Measurements from ENCODE around the gene PTPRM. TPM values are rescaled to one million over a fixed set of nuclear protein-coding genes. Genes with fewer than 3 reads are reported as not detected.

The PTPRM gene
- total and polyA plus RNA-seq, 2 of the 4 experiments (the other 2 are of a cell fraction) = 28.3 to 51.2 TPM

- H3K9me1 ChIP-seq (ENCODE audit: insufficient read depth, low read length) = peaks cover 3% of the 10 kb centered on the region; the same call in 1 of the 2 replicates
- H3K4me1 ChIP-seq (ENCODE audit: control insufficient read depth, insufficient read depth, low read length) = peaks cover 5% of the 10 kb centered on the region
- H2BK20ac ChIP-seq (ENCODE audit: low read depth, low read length) = peak overlapping the region; percentile 15; the same call in 1 of the 2 replicates
- ChIA-PET CTCF (no interaction called here), POLR2A (ENCODE audit: unreplicated experiment) (no interaction called here)
- no peak overlapping the region for H2BK120ac ChIP-seq (ENCODE audit: low read depth, low read length)
- no peak overlapping the region for H3K4me2 ChIP-seq (ENCODE audit: low read depth, low read length)
- 0 out of 4 replicates have a peak overlapping the region, but pooled peaks of 1 of the 2 experiments have one; percentile 17 for H4K8ac ChIP-seq (ENCODE audit: low read depth in 2 of 2, low read length in 2 of 2)
- no peaks in the 10 kb centered on the region for H4K20me1 ChIP-seq (ENCODE audit: insufficient read depth, low read length)
- intact Hi-C loops (cut with micrococcal nuclease) = no loop called here
- no CpG with 5 or more reads among the region's 8 CpGs for WGBS, 2 experiments (ENCODE audit: extremely low coverage in 2 of 2, insufficient read length in 1 of 2)
- no peak for ATAC-seq (ENCODE audit: low read depth)
- no TSS peak for BruUV-seq (replicated peaks)
- H3K27me3 ChIP-seq (ENCODE audit: control insufficient read depth, insufficient read depth, low read length) = no peaks in the 10 kb centered on the region
- no peak overlapping the region for H3K27ac ChIP-seq (ENCODE audit: insufficient read depth, low read length)
- DNase-seq = no peak
- H3K56ac ChIP-seq (ENCODE audit: extremely low read depth, insufficient read depth, low read length) = no peak overlapping the region
- H3K36me3 ChIP-seq (ENCODE audit: control insufficient read depth, insufficient read depth, low read length) = no peaks in the 10 kb centered on the region
- H2BK15ac ChIP-seq (ENCODE audit: low read depth, low read length) = no peak overlapping the region
- H3K4me3 ChIP-seq (ENCODE audit: insufficient read depth, low read depth, low read length) = no peak overlapping the region
- H4K91ac ChIP-seq (ENCODE audit: insufficient read depth, low read depth, low read length) = no peak overlapping the region
- H3K18ac ChIP-seq (ENCODE audit: low read depth, low read length) = no peak overlapping the region
- H3K9ac ChIP-seq (ENCODE audit: low read depth, low read length) = no peak overlapping the region
- H3K4ac ChIP-seq (ENCODE audit: low read depth, low read length) = no peak overlapping the region
- dilution Hi-C loops (cut with HindIII; ENCODE audit: low sequenced_read_pairs, unreplicated experiment) = no loop called here
- in situ Hi-C loops (cut with MboI; ENCODE audit: low sequenced_read_pairs) = no loop called here
- peaks cover 5 to 10% of the 10 kb centered on the region in 2 experiments; a peak in 2 of 4 replicates for H3K79me1 ChIP-seq (ENCODE audit: low read depth in 1 of 2, low read length in 2 of 2)
- H2AK5ac ChIP-seq (ENCODE audit: low read depth, low read length) = peak overlapping the region; percentile 7
- no peak overlapping the region for H2AK9ac ChIP-seq (replicated peaks; ENCODE audit: low read depth, low read length, poor library complexity)
- no peak overlapping the region for H4K5ac ChIP-seq (ENCODE audit: low read depth, low read length)
- H2BK5ac ChIP-seq (ENCODE audit: low read depth, low read length, poor library complexity, severe bottlenecking) = no peak overlapping the region
- H3K23ac ChIP-seq (ENCODE audit: low read depth, low read length) = no peak overlapping the region
- no peak overlapping the region; the same call in 1 of the 2 replicates for H3K14ac ChIP-seq (replicated peaks; ENCODE audit: low read depth, low read length)
- no peaks in the 10 kb centered on the region for H3K9me3 ChIP-seq (ENCODE audit: control insufficient read depth, insufficient read depth, low read length)
- no peak overlapping the region for H2AFZ ChIP-seq (replicated peaks; ENCODE audit: low read length, poor library complexity)
- no peak for TF ChIP-seq NFE2L2 (IDR thresholded peaks at IDR 0.05; ENCODE audit: low read depth, low read length)
- no peak for TF ChIP-seq RAD21 (IDR thresholded peaks at IDR 0.05; ENCODE audit: low read length)
- no peak for TF ChIP-seq SMC3 (IDR thresholded peaks at IDR 0.05; ENCODE audit: low read depth, low read length)
- no peak for TF ChIP-seq RFX5 (IDR thresholded peaks at IDR 0.05; ENCODE audit: low read depth, low read length)
- TF ChIP-seq POLR2A (IDR thresholded peaks at IDR 0.05; ENCODE audit: low read depth, low read length) = no peak
- TF ChIP-seq MXI1 (IDR thresholded peaks at IDR 0.05; ENCODE audit: borderline replicate concordance, low read depth, low read length) = no peak
- no peak for TF ChIP-seq BHLHE40 (IDR thresholded peaks at IDR 0.05; ENCODE audit: low read depth, low read length)
- no peak for TF ChIP-seq CEBPB (IDR thresholded peaks at IDR 0.05; ENCODE audit: low read depth, low read length)
- TF ChIP-seq MAFK (IDR thresholded peaks at IDR 0.05; ENCODE audit: low read depth, low read length) = no peak
- TF ChIP-seq ELK1 (IDR thresholded peaks at IDR 0.05; ENCODE audit: borderline replicate concordance, low read depth, low read length) = no peak
- TF ChIP-seq CHD1 (IDR thresholded peaks at IDR 0.05; ENCODE audit: low read depth, low read length) = no peak
- no peak for TF ChIP-seq FOS (IDR thresholded peaks at IDR 0.05; ENCODE audit: low read depth, low read length)
- TF ChIP-seq USF2 (IDR thresholded peaks at IDR 0.05; ENCODE audit: low read depth, low read length) = no peak
- TF ChIP-seq RCOR1 (IDR thresholded peaks at IDR 0.05; ENCODE audit: insufficient replicate concordance, low read length) = no peak
- TF ChIP-seq CTCF (conservative IDR thresholded peaks at IDR 0.05; ENCODE audit: low read depth, low read length) = no peak
These were observed 386.2 kb downstream of the PTPRM start for GRCh38 chr18:7953095-7953958.
